Sigmoid colon (tissue), 4 donors: ENCODE results near the gene EHMT1.

Experiments
- POLR2AphosphoS5 ChIP-seq, 4 donors: sonication (generic); formaldehyde crosslinking; IDR thresholded peaks; one replicate each; pipeline ENCODE4 v1.6.1; 2017; ENCODE audit warnings: antibody characterized with exemption in 4 of 4
- TF ChIP-seq, protein P1 (sequence below), 4 experiments: fragments of 450-650 bp in 3 of 4; fragments of 200-600 bp in 1 of 4; IDR thresholded peaks; one replicate each; pipeline ENCODE4 v1.5.1; 2016 to 2019; ENCODE audit warnings: antibody characterized with exemption in 4 of 4, mild to moderate bottlenecking in 3 of 4, moderate library complexity in 2 of 4

DNA sequence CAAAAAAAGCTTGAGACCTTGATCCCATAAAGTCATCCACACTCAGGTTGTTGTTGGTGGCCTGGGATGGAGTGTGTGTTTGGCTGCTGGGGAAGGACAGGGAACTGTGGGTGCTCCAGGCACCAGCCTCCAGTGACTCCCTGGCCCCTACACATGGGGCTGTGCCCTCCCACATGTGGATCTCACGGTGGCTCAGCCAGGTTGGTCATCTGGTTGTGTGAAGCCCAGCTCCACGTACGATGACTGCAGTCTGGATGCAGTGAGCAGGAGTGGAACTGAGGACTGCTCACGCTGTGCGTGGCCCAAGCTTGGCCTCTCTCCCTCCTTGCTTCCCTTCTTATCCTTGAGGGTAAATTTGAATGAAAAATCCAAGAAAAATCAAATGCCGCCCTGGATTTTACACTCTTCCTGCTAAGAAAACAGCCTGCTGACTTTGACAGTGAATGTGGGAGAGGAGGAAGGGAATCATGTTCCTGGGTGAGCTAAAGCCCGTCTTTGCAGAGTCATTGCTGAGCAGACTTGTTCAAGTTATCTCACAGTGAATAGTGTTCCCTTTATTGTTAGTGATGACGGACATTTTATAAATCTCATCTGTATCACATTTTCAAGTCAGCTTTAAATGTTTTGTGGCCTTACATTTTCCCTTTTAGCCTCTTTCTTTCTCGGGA, 193.7 kb downstream of the EHMT1 start:
- TF ChIP-seq POLR2AphosphoS5 (IDR thresholded peaks at IDR 0.05): no peak
- TF ChIP-seq, protein P1, sequence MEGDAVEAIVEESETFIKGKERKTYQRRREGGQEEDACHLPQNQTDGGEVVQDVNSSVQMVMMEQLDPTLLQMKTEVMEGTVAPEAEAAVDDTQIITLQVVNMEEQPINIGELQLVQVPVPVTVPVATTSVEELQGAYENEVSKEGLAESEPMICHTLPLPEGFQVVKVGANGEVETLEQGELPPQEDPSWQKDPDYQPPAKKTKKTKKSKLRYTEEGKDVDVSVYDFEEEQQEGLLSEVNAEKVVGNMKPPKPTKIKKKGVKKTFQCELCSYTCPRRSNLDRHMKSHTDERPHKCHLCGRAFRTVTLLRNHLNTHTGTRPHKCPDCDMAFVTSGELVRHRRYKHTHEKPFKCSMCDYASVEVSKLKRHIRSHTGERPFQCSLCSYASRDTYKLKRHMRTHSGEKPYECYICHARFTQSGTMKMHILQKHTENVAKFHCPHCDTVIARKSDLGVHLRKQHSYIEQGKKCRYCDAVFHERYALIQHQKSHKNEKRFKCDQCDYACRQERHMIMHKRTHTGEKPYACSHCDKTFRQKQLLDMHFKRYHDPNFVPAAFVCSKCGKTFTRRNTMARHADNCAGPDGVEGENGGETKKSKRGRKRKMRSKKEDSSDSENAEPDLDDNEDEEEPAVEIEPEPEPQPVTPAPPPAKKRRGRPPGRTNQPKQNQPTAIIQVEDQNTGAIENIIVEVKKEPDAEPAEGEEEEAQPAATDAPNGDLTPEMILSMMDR (IDR thresholded peaks at IDR 0.05): no peak
